WTC11 (cell line): ENCODE measurements around the gene NUMA1. TPM values are rescaled to one million over a fixed set of nuclear protein-coding genes. Genes with fewer than 3 reads are reported as not detected.

ENCODE experiments used
- ATAC-seq: fragments of 200-7000 bp; cut with Tn5 transposase; 2 replicates; pipeline ENCODE4 v1.10.0; 2021; ENCODE audit warnings: mild to moderate bottlenecking, moderate library complexity
- CTCF ChIA-PET: fragments of 300-600 bp; sonication (Branson Sonifier 250); formaldehyde crosslinking; loops from one replicate; lab custom pipeline; 2021; ENCODE audit warnings: antibody characterized with exemption; lab: Charles Lee
- POLR2A ChIA-PET: fragments of 350-600 bp; sonication (Branson Sonifier 250); formaldehyde crosslinking; loops from one replicate; lab custom pipeline; 2021; ENCODE audit warnings: antibody characterized with exemption; lab: Charles Lee
- DNase-seq: peaks from one replicate; pipeline ENCODE4 v3.0.0; 2021; ENCODE audit warnings: low spot score
- H3K27ac Mint-ChIP-seq: 2 replicates; pipeline ENCODE4 v1.8.0; 2021; ENCODE audit warnings: mixed read lengths
- H3K27me3 Mint-ChIP-seq: 2 replicates; pipeline ENCODE4 v1.8.0; 2021; ENCODE audit warnings: low read depth, mild to moderate bottlenecking, moderate library complexity, mixed read lengths
- H3K36me3 Mint-ChIP-seq: 2 replicates; pipeline ENCODE4 v1.8.0; 2021; ENCODE audit warnings: mixed read lengths
- H3K4me1 Mint-ChIP-seq: 2 replicates; pipeline ENCODE4 v1.8.0; 2022; ENCODE audit warnings: mixed read lengths
- H3K4me3 Mint-ChIP-seq: 2 replicates; pipeline ENCODE4 v1.8.0; 2021; ENCODE audit warnings: mild to moderate bottlenecking, moderate library complexity, mixed read lengths
- H3K9me3 Mint-ChIP-seq: 2 replicates; pipeline ENCODE4 v1.8.0; 2021; ENCODE audit warnings: mixed read lengths
- ATF1 ChIP-seq: sonication (generic); formaldehyde crosslinking; IDR thresholded peaks from 2 replicates; pipeline ENCODE4 v1.8.1; 2023; ENCODE audit warnings: mild to moderate bottlenecking, moderate library complexity, missing genetic modification reagents
- ATF6 ChIP-seq: sonication (generic); formaldehyde crosslinking; IDR thresholded peaks from 2 replicates; pipeline ENCODE4 v1.8.1; 2023; ENCODE audit warnings: mild to moderate bottlenecking, missing genetic modification reagents
- ELF4 ChIP-seq: sonication (generic); formaldehyde crosslinking; IDR thresholded peaks from 2 replicates; pipeline ENCODE4 v1.8.1; 2022; ENCODE audit warnings: low read depth, mild to moderate bottlenecking, moderate library complexity, missing genetic modification reagents
- HMGXB4 ChIP-seq: sonication (generic); formaldehyde crosslinking; IDR thresholded peaks from 2 replicates; pipeline ENCODE4 v1.8.1; 2023; ENCODE audit warnings: mild to moderate bottlenecking, moderate library complexity, missing genetic modification reagents
- IRF2 ChIP-seq: sonication (generic); formaldehyde crosslinking; IDR thresholded peaks from 2 replicates; pipeline ENCODE4 v1.8.0; 2022; ENCODE audit warnings: low read depth, missing genetic modification reagents, borderline replicate concordance
- SMAD4 ChIP-seq: sonication (generic); formaldehyde crosslinking; IDR thresholded peaks from 2 replicates; pipeline ENCODE4 v1.8.0; 2022; ENCODE audit warnings: mild to moderate bottlenecking, missing genetic modification reagents
- SOX15 ChIP-seq: fragments of 250-450 bp; sonication (Bioruptor Pico); IDR thresholded peaks from 2 replicates; pipeline ENCODE4 v1.9.0; 2021; ENCODE audit warnings: mild to moderate bottlenecking
- TCF7 ChIP-seq: sonication (generic); formaldehyde crosslinking; IDR thresholded peaks from 2 replicates; pipeline ENCODE4 v1.8.0; 2022; ENCODE audit warnings: mild to moderate bottlenecking, low read depth, missing genetic modification reagents, moderate library complexity
- TEAD1 ChIP-seq: sonication (generic); formaldehyde crosslinking; IDR thresholded peaks from 2 replicates; pipeline ENCODE4 v1.8.0; 2022; ENCODE audit warnings: mild to moderate bottlenecking, missing genetic modification reagents
- ZMAT4 ChIP-seq: fragments of 250-450 bp; sonication (Bioruptor Pico); IDR thresholded peaks from 2 replicates; pipeline ENCODE4 v1.9.0; 2021; ENCODE audit warnings: mild to moderate bottlenecking
- ZNF232 ChIP-seq: sonication (generic); formaldehyde crosslinking; IDR thresholded peaks from 2 replicates; pipeline ENCODE4 v1.8.0; 2022; ENCODE audit warnings: mild to moderate bottlenecking, missing genetic modification reagents
- ZNF281 ChIP-seq: sonication (generic); formaldehyde crosslinking; IDR thresholded peaks from 2 replicates; pipeline ENCODE4 v1.8.0; 2023; ENCODE audit warnings: mild to moderate bottlenecking, missing genetic modification reagents
- ZNF317 ChIP-seq: sonication (generic); formaldehyde crosslinking; IDR thresholded peaks from 2 replicates; pipeline ENCODE4 v1.8.1; 2023; ENCODE audit warnings: low read depth, mild to moderate bottlenecking, moderate library complexity, missing genetic modification reagents, borderline replicate concordance
- ZNF416 ChIP-seq: fragments of 250-450 bp; sonication (Bioruptor Pico); IDR thresholded peaks from 2 replicates; pipeline ENCODE4 v1.9.0; 2021; ENCODE audit warnings: mild to moderate bottlenecking, inconsistent platforms
- total RNA-seq: library from RNA; stranded (reverse); gene quantifications from 3 replicates; pipeline ENCODE4 v1.2.3, GENCODE V29; 2021
- TF ChIP-seq, protein P1 (sequence below): sonication (generic); formaldehyde crosslinking; conservative IDR thresholded peaks from 2 replicates; pipeline ENCODE4 v1.8.1; 2022; ENCODE audit warnings: mild to moderate bottlenecking, missing genetic modification reagents
- TF ChIP-seq, protein P2 (sequence below): sonication (generic); formaldehyde crosslinking; IDR thresholded peaks from 2 replicates; pipeline ENCODE4 v1.8.1; 2023; ENCODE audit warnings: mild to moderate bottlenecking, missing genetic modification reagents, moderate library complexity
- TF ChIP-seq, protein P3 (sequence below): sonication (generic); formaldehyde crosslinking; conservative IDR thresholded peaks from 2 replicates; pipeline ENCODE4 v1.8.1; 2023; ENCODE audit warnings: mild to moderate bottlenecking, low read depth, missing genetic modification reagents, moderate library complexity

Gene NUMA1
- total RNA-seq, 1 experiment from 2014 or later: 147 TPM

DNA sequence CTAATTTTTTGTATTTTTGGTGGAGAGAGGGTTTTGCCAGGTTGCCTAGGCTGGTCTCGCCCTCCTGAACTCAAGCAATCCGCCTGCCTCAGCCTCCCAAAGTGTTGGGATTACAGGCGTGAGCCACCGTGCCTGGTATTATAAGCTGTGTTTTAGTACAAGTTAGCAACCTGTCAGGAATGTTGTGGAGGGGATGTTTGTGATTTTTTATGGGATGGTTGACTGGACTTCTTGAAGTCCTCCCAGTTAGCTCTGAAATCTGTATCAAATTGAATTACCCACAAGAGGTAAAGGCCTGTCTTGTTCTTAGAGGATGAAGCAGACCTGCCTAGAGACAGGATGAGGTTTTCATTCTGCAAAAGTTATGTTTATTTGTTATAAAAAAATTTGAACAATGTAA is 115.7 kb downstream of the NUMA1 start:
- ChIA-PET POLR2A (no interaction called here), CTCF (interaction anchor here (1.0 to 1.2 kb wide), 2 partner anchors 12 to 61 kb away, joined by 3 read pairs; no protein-coding TSS in a partner anchor)
- no peak for ATAC-seq

More for the DNA sequence above, 115.7 kb downstream of the NUMA1 start:
- Mint-ChIP-seq H3K4me3 (no peak overlapping the region), H3K9me3 (no peaks in the 10 kb centered on the region), H3K4me1 (no peaks in the 10 kb centered on the region), H3K27me3 (no peaks in the 10 kb centered on the region), H3K27ac (no peak overlapping the region), H3K36me3 (peaks cover 35% of the 10 kb centered on the region)
- TF ChIP-seq TCF7 (no peak), IRF2 (CRISPR knock-in tag) (no peak), HMGXB4 (CRISPR knock-in tag) (no peak), ATF1 (CRISPR knock-in tag) (no peak), SOX15 (no peak), ZNF232 (no peak), ZNF416 (CRISPR knock-in tag) (no peak), ELF4 (CRISPR knock-in tag) (no peak), ATF6 (CRISPR knock-in tag) (no peak), ZNF317 (CRISPR knock-in tag) (no peak), ZNF281 (CRISPR knock-in tag) (no peak), ZMAT4 (CRISPR knock-in tag) (no peak), SMAD4 (no peak), TEAD1 (CRISPR knock-in tag) (no peak)
- TF ChIP-seq, protein P1, sequence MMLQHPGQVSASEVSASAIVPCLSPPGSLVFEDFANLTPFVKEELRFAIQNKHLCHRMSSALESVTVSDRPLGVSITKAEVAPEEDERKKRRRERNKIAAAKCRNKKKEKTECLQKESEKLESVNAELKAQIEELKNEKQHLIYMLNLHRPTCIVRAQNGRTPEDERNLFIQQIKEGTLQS (CRISPR knock-in tag): no peak
- TF ChIP-seq, protein P2, sequence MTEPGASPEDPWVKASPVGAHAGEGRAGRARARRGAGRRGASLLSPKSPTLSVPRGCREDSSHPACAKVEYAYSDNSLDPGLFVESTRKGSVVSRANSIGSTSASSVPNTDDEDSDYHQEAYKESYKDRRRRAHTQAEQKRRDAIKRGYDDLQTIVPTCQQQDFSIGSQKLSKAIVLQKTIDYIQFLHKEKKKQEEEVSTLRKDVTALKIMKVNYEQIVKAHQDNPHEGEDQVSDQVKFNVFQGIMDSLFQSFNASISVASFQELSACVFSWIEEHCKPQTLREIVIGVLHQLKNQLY (CRISPR knock-in tag): no peak
- TF ChIP-seq, protein P3, sequence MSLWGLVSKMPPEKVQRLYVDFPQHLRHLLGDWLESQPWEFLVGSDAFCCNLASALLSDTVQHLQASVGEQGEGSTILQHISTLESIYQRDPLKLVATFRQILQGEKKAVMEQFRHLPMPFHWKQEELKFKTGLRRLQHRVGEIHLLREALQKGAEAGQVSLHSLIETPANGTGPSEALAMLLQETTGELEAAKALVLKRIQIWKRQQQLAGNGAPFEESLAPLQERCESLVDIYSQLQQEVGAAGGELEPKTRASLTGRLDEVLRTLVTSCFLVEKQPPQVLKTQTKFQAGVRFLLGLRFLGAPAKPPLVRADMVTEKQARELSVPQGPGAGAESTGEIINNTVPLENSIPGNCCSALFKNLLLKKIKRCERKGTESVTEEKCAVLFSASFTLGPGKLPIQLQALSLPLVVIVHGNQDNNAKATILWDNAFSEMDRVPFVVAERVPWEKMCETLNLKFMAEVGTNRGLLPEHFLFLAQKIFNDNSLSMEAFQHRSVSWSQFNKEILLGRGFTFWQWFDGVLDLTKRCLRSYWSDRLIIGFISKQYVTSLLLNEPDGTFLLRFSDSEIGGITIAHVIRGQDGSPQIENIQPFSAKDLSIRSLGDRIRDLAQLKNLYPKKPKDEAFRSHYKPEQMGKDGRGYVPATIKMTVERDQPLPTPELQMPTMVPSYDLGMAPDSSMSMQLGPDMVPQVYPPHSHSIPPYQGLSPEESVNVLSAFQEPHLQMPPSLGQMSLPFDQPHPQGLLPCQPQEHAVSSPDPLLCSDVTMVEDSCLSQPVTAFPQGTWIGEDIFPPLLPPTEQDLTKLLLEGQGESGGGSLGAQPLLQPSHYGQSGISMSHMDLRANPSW (CRISPR knock-in tag): no peak
- TF ChIP-seq, all 79 proteins: peak for 0
- DNase-seq: no peak
